HEK293 (cell line): ENCODE data around the gene ENC1.

Experiments used
- MZF1 ChIP-seq: fragments of 450-650 bp; formaldehyde crosslinking; IDR thresholded peaks from 2 replicates; pipeline ENCODE4 v1.5.1; 2017; ENCODE audit warnings: missing biosample characterization, missing genetic modification characterization, borderline replicate concordance
- OVOL3 ChIP-seq: fragments of 450-650 bp; formaldehyde crosslinking; IDR thresholded peaks from 2 replicates; pipeline ENCODE4 v1.5.1; 2016; ENCODE audit warnings: missing biosample characterization, missing genetic modification characterization
- YY2 ChIP-seq: fragments of 450-650 bp; formaldehyde crosslinking; IDR thresholded peaks from 2 replicates; pipeline ENCODE4 v1.5.1; 2016; ENCODE audit warnings: missing biosample characterization, missing genetic modification characterization
- ZBTB20 ChIP-seq: fragments of 450-650 bp; formaldehyde crosslinking; IDR thresholded peaks from 2 replicates; pipeline ENCODE4 v1.5.1; 2016; ENCODE audit warnings: missing biosample characterization, missing genetic modification characterization
- ZBTB7A ChIP-seq: fragments of 450-650 bp; formaldehyde crosslinking; IDR thresholded peaks from 2 replicates; pipeline ENCODE4 v1.5.1; 2016; ENCODE audit warnings: low read depth, missing biosample characterization, missing genetic modification characterization
- ZFP3 ChIP-seq: fragments of 450-650 bp; formaldehyde crosslinking; IDR thresholded peaks from 2 replicates; pipeline ENCODE4 v1.5.1; 2016; ENCODE audit warnings: low read depth, missing biosample characterization, missing genetic modification characterization
- ZNF121 ChIP-seq: fragments of 450-650 bp; formaldehyde crosslinking; IDR thresholded peaks from 2 replicates; pipeline ENCODE4 v1.5.1; 2016; ENCODE audit warnings: missing biosample characterization, missing genetic modification characterization
- ZNF132 ChIP-seq: fragments of 450-650 bp; formaldehyde crosslinking; IDR thresholded peaks from 2 replicates; pipeline ENCODE4 v1.5.1; 2017; ENCODE audit warnings: missing biosample characterization, missing genetic modification characterization, borderline replicate concordance
- ZNF133 ChIP-seq: fragments of 450-650 bp; formaldehyde crosslinking; IDR thresholded peaks from 2 replicates; pipeline ENCODE4 v1.5.1; 2016; ENCODE audit warnings: missing biosample characterization, missing genetic modification characterization
- ZNF138 ChIP-seq: fragments of 450-650 bp; formaldehyde crosslinking; IDR thresholded peaks from 2 replicates; pipeline ENCODE4 v1.5.1; 2016; ENCODE audit warnings: missing biosample characterization, missing genetic modification characterization, borderline replicate concordance
- ZNF324 ChIP-seq: fragments of 450-650 bp; formaldehyde crosslinking; IDR thresholded peaks from 2 replicates; pipeline ENCODE4 v1.5.1; 2016; ENCODE audit warnings: missing biosample characterization, missing genetic modification characterization
- ZNF354C ChIP-seq: fragments of 450-650 bp; formaldehyde crosslinking; IDR thresholded peaks from 2 replicates; pipeline ENCODE4 v1.5.1; 2016; ENCODE audit warnings: missing biosample characterization, missing genetic modification characterization, low read depth, borderline replicate concordance
- ZNF423 ChIP-seq: fragments of 450-650 bp; formaldehyde crosslinking; IDR thresholded peaks from 2 replicates; pipeline ENCODE4 v1.5.1; 2016; ENCODE audit warnings: missing biosample characterization, missing genetic modification characterization
- ZNF514 ChIP-seq: fragments of 450-650 bp; formaldehyde crosslinking; IDR thresholded peaks from 2 replicates; pipeline ENCODE4 v1.5.1; 2016; ENCODE audit warnings: missing biosample characterization, missing genetic modification characterization
- ZNF600 ChIP-seq: fragments of 450-650 bp; formaldehyde crosslinking; IDR thresholded peaks from 2 replicates; pipeline ENCODE4 v1.5.1; 2016; ENCODE audit warnings: missing biosample characterization, missing genetic modification characterization
- ZNF610 ChIP-seq: fragments of 450-650 bp; formaldehyde crosslinking; IDR thresholded peaks from 2 replicates; pipeline ENCODE4 v1.5.1; 2016; ENCODE audit warnings: missing biosample characterization, missing genetic modification characterization, borderline replicate concordance
- ZNF785 ChIP-seq: fragments of 450-650 bp; formaldehyde crosslinking; IDR thresholded peaks from 2 replicates; pipeline ENCODE4 v1.5.1; 2016; ENCODE audit warnings: missing biosample characterization, missing genetic modification characterization
- ZNF830 ChIP-seq: fragments of 450-650 bp; IDR thresholded peaks from 2 replicates; pipeline ENCODE4 v1.5.0; 2018; ENCODE audit warnings: missing biosample characterization, missing genetic modification characterization, low read depth, mild to moderate bottlenecking, moderate library complexity
- ZSCAN23 ChIP-seq: fragments of 450-650 bp; formaldehyde crosslinking; IDR thresholded peaks from 2 replicates; pipeline ENCODE4 v1.5.1; 2016; ENCODE audit warnings: missing biosample characterization, missing genetic modification characterization
- TF ChIP-seq, protein P1 (sequence below): fragments of 450-650 bp; formaldehyde crosslinking; IDR thresholded peaks from 2 replicates; pipeline ENCODE4 v1.5.1; 2017; ENCODE audit warnings: missing biosample characterization, missing genetic modification characterization
- TF ChIP-seq, protein P2 (sequence below): fragments of 450-650 bp; formaldehyde crosslinking; IDR thresholded peaks from 2 replicates; pipeline ENCODE4 v1.5.1; 2016; ENCODE audit warnings: missing biosample characterization, missing genetic modification characterization
- TF ChIP-seq, protein P3 (sequence below): fragments of 450-650 bp; formaldehyde crosslinking; IDR thresholded peaks from 2 replicates; pipeline ENCODE4 v1.5.1; 2016; ENCODE audit warnings: missing biosample characterization, missing genetic modification characterization
- TF ChIP-seq, protein P4 (sequence below): fragments of 450-650 bp; formaldehyde crosslinking; IDR thresholded peaks from 2 replicates; pipeline ENCODE4 v1.5.1; 2016; ENCODE audit warnings: missing biosample characterization, missing genetic modification characterization
- TF ChIP-seq, protein P5 (sequence below): fragments of 450-650 bp; formaldehyde crosslinking; IDR thresholded peaks from 2 replicates; pipeline ENCODE4; 2016; ENCODE audit warnings: missing biosample characterization, missing genetic modification characterization
- TF ChIP-seq, protein P6 (sequence below): fragments of 450-650 bp; formaldehyde crosslinking; IDR thresholded peaks from 2 replicates; pipeline ENCODE4 v1.5.1; 2017; ENCODE audit warnings: missing biosample characterization, mild to moderate bottlenecking, missing genetic modification characterization, moderate library complexity

ENC1 gene

DNA sequence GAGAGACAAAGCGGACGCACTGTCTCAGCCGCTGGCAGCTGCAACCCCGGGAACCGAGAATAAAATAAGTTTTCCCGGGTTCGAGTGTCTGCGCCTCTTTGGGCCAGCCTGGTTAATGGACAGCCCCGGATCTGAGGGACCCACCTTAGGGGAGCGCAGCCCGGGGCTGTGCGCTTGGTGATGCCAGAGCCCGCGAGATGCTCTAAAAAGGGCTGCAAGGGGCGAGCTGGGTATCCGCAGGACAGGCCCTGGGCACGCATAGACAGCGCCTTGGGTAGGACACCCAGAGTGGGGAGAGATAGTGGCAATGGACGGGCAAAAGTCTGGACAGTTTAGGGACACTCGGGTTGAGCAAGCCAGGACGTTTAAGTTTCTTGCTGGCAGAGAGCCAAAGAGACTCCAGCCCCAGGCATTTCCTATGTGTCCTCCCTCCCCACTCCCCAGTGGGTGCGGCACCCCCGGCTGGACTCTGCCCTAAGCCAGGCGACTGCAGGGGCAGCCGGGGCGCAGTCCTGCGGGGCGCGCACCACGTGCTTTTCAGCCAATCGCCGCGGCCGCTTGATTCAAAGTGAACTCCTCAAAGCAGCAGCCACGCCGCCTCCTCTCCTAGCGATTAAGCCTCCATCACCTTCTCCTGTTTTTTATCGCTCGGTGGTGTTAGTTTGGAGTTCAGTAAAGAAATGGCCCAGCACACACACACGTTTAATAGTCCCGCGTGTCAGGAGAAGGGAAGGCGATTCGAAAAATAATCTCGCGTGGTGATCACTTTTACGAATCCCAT, 616 bp upstream of the ENC1 start (continued):
- TF ChIP-seq, protein P1, sequence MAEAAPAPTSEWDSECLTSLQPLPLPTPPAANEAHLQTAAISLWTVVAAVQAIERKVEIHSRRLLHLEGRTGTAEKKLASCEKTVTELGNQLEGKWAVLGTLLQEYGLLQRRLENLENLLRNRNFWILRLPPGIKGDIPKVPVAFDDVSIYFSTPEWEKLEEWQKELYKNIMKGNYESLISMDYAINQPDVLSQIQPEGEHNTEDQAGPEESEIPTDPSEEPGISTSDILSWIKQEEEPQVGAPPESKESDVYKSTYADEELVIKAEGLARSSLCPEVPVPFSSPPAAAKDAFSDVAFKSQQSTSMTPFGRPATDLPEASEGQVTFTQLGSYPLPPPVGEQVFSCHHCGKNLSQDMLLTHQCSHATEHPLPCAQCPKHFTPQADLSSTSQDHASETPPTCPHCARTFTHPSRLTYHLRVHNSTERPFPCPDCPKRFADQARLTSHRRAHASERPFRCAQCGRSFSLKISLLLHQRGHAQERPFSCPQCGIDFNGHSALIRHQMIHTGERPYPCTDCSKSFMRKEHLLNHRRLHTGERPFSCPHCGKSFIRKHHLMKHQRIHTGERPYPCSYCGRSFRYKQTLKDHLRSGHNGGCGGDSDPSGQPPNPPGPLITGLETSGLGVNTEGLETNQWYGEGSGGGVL, result no peak
- no peak for TF ChIP-seq ZNF132
- TF ChIP-seq ZNF514 (tag by site-specific recombination), result no peak
- TF ChIP-seq ZFP3, result no peak
- no peak for TF ChIP-seq ZBTB7A (tag by site-specific recombination)
- TF ChIP-seq, protein P2, sequence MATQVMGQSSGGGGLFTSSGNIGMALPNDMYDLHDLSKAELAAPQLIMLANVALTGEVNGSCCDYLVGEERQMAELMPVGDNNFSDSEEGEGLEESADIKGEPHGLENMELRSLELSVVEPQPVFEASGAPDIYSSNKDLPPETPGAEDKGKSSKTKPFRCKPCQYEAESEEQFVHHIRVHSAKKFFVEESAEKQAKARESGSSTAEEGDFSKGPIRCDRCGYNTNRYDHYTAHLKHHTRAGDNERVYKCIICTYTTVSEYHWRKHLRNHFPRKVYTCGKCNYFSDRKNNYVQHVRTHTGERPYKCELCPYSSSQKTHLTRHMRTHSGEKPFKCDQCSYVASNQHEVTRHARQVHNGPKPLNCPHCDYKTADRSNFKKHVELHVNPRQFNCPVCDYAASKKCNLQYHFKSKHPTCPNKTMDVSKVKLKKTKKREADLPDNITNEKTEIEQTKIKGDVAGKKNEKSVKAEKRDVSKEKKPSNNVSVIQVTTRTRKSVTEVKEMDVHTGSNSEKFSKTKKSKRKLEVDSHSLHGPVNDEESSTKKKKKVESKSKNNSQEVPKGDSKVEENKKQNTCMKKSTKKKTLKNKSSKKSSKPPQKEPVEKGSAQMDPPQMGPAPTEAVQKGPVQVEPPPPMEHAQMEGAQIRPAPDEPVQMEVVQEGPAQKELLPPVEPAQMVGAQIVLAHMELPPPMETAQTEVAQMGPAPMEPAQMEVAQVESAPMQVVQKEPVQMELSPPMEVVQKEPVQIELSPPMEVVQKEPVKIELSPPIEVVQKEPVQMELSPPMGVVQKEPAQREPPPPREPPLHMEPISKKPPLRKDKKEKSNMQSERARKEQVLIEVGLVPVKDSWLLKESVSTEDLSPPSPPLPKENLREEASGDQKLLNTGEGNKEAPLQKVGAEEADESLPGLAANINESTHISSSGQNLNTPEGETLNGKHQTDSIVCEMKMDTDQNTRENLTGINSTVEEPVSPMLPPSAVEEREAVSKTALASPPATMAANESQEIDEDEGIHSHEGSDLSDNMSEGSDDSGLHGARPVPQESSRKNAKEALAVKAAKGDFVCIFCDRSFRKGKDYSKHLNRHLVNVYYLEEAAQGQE (tag by site-specific recombination), result no peak
- no peak for TF ChIP-seq ZNF830 (tag by site-specific recombination)
- TF ChIP-seq ZNF785 (tag by site-specific recombination), result no peak
- no peak for TF ChIP-seq ZNF610 (tag by site-specific recombination)
- TF ChIP-seq, protein P3, sequence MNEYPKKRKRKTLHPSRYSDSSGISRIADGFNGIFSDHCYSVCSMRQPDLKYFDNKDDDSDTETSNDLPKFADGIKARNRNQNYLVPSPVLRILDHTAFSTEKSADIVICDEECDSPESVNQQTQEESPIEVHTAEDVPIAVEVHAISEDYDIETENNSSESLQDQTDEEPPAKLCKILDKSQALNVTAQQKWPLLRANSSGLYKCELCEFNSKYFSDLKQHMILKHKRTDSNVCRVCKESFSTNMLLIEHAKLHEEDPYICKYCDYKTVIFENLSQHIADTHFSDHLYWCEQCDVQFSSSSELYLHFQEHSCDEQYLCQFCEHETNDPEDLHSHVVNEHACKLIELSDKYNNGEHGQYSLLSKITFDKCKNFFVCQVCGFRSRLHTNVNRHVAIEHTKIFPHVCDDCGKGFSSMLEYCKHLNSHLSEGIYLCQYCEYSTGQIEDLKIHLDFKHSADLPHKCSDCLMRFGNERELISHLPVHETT (tag by site-specific recombination), result 0 out of 2 replicates have a peak, but pooled peaks have one; percentile 40
- TF ChIP-seq ZNF121 (tag by site-specific recombination), result no peak
- no peak for TF ChIP-seq YY2 (tag by site-specific recombination)
- TF ChIP-seq ZNF354C (tag by site-specific recombination), result no peak
- TF ChIP-seq MZF1 (tag by site-specific recombination), result 0 out of 2 replicates have a peak, but pooled peaks have one; percentile 10
- TF ChIP-seq, protein P4, sequence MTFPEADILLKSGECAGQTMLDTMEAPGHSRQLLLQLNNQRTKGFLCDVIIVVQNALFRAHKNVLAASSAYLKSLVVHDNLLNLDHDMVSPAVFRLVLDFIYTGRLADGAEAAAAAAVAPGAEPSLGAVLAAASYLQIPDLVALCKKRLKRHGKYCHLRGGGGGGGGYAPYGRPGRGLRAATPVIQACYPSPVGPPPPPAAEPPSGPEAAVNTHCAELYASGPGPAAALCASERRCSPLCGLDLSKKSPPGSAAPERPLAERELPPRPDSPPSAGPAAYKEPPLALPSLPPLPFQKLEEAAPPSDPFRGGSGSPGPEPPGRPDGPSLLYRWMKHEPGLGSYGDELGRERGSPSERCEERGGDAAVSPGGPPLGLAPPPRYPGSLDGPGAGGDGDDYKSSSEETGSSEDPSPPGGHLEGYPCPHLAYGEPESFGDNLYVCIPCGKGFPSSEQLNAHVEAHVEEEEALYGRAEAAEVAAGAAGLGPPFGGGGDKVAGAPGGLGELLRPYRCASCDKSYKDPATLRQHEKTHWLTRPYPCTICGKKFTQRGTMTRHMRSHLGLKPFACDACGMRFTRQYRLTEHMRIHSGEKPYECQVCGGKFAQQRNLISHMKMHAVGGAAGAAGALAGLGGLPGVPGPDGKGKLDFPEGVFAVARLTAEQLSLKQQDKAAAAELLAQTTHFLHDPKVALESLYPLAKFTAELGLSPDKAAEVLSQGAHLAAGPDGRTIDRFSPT, result peak; percentile 34; the same call in 1 of the 2 replicates
- peak; percentile 88 for TF ChIP-seq ZBTB20 (tag by site-specific recombination)
- TF ChIP-seq, protein P5, sequence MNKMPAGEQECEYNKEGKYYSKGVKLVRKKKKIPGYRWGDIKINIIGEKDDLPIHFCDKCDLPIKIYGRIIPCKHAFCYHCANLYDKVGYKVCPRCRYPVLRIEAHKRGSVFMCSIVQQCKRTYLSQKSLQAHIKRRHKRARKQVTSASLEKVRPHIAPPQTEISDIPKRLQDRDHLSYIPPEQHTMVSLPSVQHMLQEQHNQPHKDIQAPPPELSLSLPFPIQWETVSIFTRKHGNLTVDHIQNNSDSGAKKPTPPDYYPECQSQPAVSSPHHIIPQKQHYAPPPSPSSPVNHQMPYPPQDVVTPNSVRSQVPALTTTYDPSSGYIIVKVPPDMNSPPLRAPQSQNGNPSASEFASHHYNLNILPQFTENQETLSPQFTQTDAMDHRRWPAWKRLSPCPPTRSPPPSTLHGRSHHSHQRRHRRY (tag by site-specific recombination), result no peak
- peak; percentile 71 for TF ChIP-seq ZNF423 (tag by site-specific recombination)
- TF ChIP-seq, protein P6, sequence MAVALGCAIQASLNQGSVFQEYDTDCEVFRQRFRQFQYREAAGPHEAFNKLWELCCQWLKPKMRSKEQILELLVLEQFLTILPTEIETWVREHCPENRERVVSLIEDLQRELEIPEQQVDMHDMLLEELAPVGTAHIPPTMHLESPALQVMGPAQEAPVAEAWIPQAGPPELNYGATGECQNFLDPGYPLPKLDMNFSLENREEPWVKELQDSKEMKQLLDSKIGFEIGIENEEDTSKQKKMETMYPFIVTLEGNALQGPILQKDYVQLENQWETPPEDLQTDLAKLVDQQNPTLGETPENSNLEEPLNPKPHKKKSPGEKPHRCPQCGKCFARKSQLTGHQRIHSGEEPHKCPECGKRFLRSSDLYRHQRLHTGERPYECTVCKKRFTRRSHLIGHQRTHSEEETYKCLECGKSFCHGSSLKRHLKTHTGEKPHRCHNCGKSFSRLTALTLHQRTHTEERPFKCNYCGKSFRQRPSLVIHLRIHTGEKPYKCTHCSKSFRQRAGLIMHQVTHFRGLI (tag by site-specific recombination), result 0 out of 2 replicates have a peak, but pooled peaks have one; percentile 10
- no peak for TF ChIP-seq ZNF600 (tag by site-specific recombination)
- TF ChIP-seq ZNF138 (tag by site-specific recombination), result no peak
- no peak for TF ChIP-seq ZSCAN23 (tag by site-specific recombination)
- TF ChIP-seq OVOL3 (tag by site-specific recombination), result no peak
- TF ChIP-seq ZNF324 (tag by site-specific recombination), result no peak
- TF ChIP-seq ZNF133, result no peak
